ENCODE results near the gene MSRB1. TPM values are rescaled to one million over a fixed set of nuclear protein-coding genes. Genes with fewer than 3 reads are reported as not detected.

The MSRB1 gene
- total RNA-seq, 6 experiments from 2014 or later = 21.0 to 27.4 (median 22.7) TPM

GRCh38 chr16:1990351-1991134 lies 47.5 kb upstream of the MSRB1 start:
- H3K9me3 Mint-ChIP-seq = no peaks in the 10 kb centered on the region
- H3K36me3 Mint-ChIP-seq (ENCODE audit: low read depth) = peaks cover 9% of the 10 kb centered on the region; the same call in 1 of the 2 replicates
- DNase-seq = no peak
- no peaks in the 10 kb centered on the region for H3K4me1 Mint-ChIP-seq (ENCODE audit: low read depth)
- H3K27me3 Mint-ChIP-seq (ENCODE audit: insufficient read depth) = peaks cover 10% of the 10 kb centered on the region; the same call in 1 of the 2 replicates
- no peak for TF ChIP-seq CTCF (IDR thresholded peaks at IDR 0.05)
- no peak overlapping the region for H3K27ac Mint-ChIP-seq
- no peak overlapping the region for H3K4me3 Mint-ChIP-seq

GRCh38 chr16:1990101-1990350 lies 47.0 kb upstream of the MSRB1 start:
- TF ChIP-seq CTCF (IDR thresholded peaks at IDR 0.05) = no peak
- Mint-ChIP-seq H3K4me1 (ENCODE audit: low read depth) (peaks cover 4% of the 10 kb centered on the region), H3K4me3 (no peak overlapping the region), H3K36me3 (ENCODE audit: low read depth) (0 out of 2 replicates have a peak, but pooled peaks cover 5% of the 10 kb centered on the region), H3K27me3 (ENCODE audit: insufficient read depth) (peaks cover 10% of the 10 kb centered on the region; the same call in 1 of the 2 replicates), H3K27ac (no peak overlapping the region), H3K9me3 (no peaks in the 10 kb centered on the region)
- no peak for DNase-seq

- Mint-ChIP-seq H3K4me3 (no peak within 1 kb of the TSS; the same call in 1 of the 2 replicates), H3K27me3 (ENCODE audit: insufficient read depth) (peaks cover 13% of the 10 kb centered on the region), H3K27ac (no peak within 1 kb of the TSS), H3K4me1 (ENCODE audit: low read depth) (peaks cover 10% of the 10 kb centered on the region), H3K9me3 (no peaks in the 10 kb centered on the region), H3K36me3 (ENCODE audit: low read depth) (0 out of 2 replicates have a peak, but pooled peaks cover 5% of the 10 kb centered on the region)
- no peak for TF ChIP-seq CTCF (IDR thresholded peaks at IDR 0.05)
- no peak for DNase-seq
Observed at GRCh38 chr16:1989209-1990100, 46.5 kb upstream of the MSRB1 start, which contains the start of gene SYNGR3. SYNGR3 (plus strand) TSS chr16:1989970; CDS start chr16:1990103, 133 bp downstream.

GRCh38 chr16:1987198-1987597 lies 44.2 kb upstream of the MSRB1 start:
- Mint-ChIP-seq H3K27me3 (ENCODE audit: insufficient read depth) (peaks cover 16% of the 10 kb centered on the region), H3K4me3 (no peak overlapping the region), H3K36me3 (ENCODE audit: low read depth) (0 out of 2 replicates have a peak, but pooled peaks cover 5% of the 10 kb centered on the region), H3K27ac (no peak overlapping the region), H3K9me3 (no peaks in the 10 kb centered on the region), H3K4me1 (ENCODE audit: low read depth) (peaks cover 16% of the 10 kb centered on the region)
- DNase-seq = no peak
- TF ChIP-seq CTCF (IDR thresholded peaks at IDR 0.05) = no peak

DNA sequence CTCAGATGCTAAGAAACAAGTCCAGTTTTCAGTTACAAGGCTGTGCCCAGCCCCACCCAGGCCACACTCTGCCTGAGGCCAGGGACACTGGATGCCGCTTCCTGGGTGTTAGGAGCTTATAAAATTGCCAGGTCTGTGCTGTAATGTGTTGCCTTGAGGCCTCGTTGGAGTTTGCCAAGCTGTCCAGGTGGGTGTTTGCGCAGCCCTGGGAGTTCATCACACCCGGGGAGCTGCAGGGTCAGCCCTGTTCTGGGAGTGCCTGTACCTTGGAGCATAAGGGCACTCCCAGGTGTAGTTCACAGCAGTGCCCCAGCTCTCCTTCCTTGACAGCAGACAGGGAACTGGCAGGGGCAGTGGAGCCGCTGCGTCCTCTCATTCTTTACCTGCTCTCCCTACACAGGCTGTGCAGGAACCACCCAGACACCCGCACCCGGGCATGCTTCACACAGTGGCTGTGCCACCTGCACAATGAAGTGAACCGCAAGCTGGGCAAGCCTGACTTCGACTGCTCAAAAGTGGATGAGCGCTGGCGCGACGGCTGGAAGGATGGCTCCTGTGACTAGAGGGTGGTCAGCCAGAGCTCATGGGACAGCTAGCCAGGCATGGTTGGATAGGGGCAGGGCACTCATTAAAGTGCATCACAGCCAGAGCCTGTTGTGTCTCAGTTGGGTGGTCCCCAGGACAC lies 42.6 kb upstream of the MSRB1 start:
- peaks cover 14% of the 10 kb centered on the region for H3K27me3 Mint-ChIP-seq (ENCODE audit: insufficient read depth)
- H3K4me3 Mint-ChIP-seq = peak overlapping the region; percentile 92
- TF ChIP-seq CTCF (IDR thresholded peaks at IDR 0.05) = no peak
- no peak for DNase-seq
- H3K4me1 Mint-ChIP-seq (ENCODE audit: low read depth) = peaks cover 16% of the 10 kb centered on the region
- 0 out of 2 replicates have a peak, but pooled peaks cover 5% of the 10 kb centered on the region for H3K36me3 Mint-ChIP-seq (ENCODE audit: low read depth)
- no peak overlapping the region for H3K27ac Mint-ChIP-seq
- no peaks in the 10 kb centered on the region for H3K9me3 Mint-ChIP-seq
